COLO668 (cell line): ENCODE measurements around the gene ACHE.

Experiments
- DNase-seq: peaks from one replicate; lab custom pipeline; 2025; ENCODE audit not compliant: unreplicated experiment; lab: John Stamatoyannopoulos, UW

The ACHE gene

DNA sequence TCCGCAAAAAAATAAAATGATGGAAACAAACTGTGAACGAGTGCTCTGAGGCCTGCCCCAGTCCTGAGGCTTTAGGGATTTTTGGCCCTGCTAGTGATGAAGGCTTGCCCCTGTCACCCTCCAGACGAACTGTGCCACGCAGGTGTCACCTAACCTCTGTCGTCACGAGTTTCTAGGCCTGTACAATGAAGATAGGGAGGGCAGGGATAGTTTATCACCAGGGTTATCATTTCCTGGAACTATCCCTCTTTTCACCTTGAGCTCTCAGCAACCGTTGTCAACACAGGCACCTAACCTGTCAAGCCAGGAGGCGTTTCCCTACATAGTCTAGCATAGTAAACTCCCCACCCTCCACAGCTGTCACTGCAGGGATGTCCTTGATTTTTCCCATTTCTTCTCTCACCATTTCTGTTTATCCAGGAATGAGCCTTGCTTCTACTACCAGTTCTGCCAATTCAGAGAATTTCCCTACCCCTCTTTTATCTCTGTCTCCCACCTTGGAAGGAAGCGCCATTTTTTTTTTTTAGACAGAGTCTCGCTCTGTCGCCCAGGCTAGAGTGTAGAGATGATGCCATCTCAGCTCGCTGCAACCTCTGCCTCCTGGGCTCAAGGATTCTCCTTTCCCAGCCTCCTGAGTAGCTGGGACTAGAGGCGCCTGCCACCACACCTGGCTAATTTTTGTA is 2.2 kb upstream of the ACHE start:
- DNase-seq: no peak

DNA sequence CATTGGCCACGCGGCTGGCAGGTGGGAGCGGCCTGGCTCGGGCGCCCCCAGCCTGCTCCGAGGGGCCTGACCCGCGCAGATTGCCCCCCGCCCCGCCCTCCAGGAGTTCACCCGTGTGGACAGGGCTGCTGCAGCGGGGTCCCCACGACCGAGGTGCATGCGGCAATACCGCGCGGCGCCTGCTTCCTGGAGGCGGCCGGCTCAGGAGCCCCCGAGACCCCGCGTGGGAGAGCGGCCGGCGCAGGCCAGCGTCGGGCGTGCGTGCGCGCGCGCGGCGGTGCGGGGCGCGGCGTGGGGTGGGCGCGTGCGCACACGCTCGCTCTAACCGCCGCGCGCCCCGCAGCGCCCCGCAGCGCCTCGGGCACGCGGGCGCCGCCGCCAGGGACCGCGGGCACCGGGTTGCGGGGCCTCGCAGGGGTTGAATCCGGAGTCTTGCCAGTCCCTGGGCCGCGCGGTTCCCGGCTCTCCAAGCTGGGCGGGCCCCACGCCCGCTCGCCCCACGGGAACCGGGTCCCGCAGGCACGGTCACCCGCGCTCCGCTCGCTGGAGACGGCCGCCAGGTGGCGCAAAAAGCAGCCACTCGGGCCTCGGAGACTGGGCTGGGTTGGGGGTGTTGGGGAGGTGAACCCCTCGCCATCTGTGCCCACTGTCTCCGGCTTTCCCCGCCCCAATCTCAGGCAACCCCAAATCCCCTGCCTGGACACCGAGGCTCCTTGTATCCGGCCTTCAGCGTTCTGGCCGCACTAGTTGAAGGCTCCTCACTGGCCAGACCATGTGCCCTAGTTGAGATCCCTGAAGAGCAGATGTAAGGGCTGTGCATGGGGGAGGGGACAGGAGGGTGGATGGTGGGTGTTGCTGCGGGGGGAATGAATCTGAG is 1.3 kb upstream of the ACHE start:
- peak; percentile 51 for DNase-seq

DNA sequence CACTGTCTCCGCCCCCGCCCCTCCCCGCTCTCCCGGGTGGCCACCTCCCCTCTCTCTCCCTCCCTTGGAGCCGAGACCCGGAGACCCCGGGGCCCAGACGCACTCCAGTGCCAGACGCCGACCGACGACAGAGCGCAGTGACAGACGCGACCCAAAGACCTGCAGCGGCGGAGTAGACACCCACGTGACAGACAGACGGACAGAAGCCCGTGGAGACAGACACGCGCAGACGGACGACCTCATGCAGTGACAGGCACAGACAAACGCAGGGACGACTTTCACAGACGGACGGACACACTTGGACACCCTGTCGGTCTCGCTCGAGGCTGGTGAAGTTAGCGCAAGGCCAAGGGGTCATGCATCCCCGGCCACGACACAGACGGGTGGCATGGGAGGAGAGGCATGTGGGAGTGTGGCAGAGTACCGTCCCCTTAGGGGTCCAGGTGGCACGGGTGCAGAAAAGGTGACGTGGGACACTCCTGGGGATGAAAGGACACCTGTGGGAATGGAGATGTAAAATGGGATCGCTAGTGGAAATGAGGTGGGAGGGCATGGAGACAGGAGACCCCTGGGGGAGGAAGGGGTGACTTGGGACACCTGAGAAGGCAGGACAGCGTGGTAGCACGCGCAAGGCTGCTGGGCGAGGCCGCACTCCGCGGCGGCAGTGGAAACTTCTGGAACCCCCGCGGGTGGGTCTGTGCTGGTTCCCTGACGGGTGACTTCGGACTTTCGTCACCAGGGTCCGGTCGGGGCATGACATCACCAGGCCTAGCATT is 456 bp upstream of the ACHE start:
- no peak for DNase-seq

DNA sequence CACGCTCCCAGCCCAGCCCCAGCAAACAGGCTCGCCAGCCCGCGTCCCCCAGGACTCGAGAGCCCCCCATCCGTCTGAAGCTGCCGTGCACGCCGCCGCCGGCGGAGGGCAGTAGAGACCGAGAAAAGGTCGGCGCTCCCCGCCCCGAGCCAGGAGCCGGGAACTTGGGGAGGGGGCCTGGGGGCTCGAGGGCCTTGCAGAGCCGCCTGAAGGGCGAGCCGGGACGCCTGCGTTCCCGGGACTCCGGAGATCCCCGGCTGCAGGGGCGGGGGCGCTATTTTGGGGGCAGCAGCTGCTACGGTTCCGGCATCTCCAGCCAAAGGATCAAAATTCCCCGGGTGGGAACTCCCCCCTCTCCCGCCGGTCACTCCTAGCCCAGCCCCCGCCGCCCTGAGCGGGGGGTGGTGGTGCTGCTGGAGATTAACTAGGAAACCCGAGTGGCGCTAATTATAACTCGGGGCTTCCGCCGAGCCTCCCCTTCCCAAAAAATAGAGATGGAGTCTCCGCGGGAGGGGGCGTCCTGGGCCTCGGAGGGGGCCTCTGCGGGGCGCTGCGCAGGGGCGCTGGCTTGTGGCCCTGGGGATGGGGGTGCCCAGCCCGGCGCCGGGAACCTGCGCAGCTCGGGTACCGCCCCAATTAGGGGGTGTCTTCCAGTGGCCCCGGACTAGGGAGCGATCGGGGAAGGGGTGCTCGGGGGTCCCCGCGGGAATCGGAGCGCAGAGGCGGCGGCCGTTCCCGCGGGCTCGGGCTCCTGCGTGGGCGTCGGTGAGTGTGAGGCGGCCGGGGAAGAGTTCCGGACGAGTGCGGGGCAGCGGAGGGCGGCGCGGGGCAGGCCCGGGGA is 608 bp downstream of the ACHE start:
- peak; percentile 18 for DNase-seq

DNA sequence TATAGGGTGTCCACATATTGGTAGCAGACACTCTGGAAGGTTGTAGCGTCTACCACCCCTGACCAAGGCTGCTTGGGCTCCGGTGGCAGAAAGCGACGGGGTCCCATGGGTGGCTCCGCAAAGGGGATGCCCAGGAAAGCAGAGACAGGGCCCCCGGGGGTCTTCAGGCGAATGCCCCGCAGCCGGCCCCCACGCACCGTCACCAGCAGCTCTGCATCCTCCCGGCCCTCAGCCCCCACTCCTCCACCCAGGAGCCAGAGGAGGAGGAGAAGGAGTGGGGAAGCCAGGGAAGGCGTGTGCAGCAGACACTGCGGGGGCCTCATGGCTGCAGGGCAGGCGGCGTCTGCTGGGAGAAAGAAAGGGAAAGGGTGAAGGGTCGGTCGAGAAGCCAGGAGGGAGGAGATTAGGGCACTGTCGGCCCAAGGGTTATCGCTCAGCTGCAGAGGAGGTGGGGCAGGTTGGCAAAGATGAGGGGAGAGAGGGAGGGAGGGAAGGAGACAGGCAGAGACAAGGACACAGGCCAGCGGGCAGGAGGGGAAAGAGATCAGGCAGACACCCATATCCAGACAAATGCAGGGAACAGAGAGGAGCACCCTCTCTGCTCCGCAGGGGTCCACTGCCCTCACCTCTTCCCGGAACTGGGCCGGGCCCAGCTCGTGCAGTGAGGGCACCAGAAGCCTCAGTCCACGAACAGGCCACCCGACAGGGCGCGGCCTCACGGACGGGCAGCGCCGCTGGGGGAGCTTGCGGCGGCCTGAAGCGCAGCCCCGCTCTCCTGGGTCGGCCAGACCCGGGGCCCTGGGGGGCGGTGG is 1.6 kb downstream of the ACHE start:
- DNase-seq: no peak

DNA sequence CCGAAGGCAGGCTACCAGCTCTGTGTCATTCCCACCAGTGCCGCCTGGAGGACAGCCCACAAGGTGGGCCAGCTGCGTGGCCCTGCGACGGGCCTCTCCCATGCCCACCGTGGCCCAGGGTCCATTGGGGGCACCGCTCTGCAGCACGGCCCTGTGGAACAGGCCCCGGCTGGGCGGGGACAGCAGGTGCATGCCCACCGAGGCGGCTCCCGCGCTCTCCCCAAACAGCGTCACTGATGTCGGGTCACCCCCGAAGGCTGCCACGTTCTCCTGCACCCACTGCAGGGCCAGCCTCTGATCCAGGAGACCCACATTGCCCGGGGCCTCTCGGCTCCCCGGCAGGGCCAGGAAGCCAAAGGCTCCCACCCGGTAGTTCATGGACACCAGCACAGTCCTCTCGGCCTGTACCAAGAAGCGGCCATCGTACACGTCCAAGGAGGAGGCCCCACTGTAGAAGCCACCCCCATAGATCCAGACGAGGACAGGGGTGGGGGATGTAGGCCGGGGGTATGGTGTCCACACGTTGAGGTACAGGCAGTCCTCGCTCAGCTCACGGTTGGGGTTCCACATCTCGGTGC is 2.3 kb downstream of the ACHE start:
- DNase-seq: no peak

DNA sequence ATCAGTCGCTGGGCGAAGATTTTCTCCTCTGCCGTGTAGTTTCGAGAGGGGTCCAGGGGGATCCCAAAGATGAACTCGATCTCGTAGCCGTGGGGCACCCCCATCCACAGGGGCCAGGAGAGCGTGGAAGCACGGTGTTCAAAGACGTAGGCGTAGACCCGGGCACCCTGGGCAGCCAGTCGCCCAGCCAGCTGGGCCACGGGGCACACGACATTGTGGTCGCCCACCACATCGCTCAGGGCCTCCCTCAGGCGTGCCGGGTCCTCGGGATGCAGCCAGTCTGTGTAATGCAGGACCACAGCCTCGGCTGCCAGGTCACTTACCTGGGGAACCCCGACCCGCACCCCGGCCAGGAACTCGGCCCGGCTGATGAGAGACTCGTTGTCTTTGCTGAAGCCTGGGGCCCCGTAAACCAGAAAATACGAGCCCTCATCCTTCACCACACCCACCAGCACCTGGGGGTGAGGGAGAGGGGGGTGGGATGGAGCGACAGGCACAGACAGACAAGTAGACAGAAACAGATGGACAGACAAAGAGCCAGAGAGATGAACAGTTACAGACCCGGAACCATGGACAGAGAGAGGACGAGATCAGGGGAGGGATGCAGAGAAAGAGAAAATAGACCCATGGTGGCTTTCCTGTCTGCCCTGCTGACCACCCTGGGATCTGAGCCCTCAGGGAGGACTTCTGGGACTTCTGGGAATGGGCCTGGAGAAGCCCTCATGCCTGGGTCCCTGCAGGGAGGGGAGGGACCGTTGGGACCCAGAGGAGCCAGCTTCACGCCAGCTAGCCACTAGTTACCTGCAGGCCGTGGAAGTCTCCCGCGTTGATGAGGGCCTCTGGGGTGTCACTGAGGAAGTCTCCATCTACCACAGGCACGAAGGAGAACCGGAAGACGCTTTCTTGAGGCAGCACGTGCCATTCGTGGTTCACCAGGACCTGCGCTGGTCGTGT is 3.0 kb downstream of the ACHE start:
- DNase-seq: no peak

DNA sequence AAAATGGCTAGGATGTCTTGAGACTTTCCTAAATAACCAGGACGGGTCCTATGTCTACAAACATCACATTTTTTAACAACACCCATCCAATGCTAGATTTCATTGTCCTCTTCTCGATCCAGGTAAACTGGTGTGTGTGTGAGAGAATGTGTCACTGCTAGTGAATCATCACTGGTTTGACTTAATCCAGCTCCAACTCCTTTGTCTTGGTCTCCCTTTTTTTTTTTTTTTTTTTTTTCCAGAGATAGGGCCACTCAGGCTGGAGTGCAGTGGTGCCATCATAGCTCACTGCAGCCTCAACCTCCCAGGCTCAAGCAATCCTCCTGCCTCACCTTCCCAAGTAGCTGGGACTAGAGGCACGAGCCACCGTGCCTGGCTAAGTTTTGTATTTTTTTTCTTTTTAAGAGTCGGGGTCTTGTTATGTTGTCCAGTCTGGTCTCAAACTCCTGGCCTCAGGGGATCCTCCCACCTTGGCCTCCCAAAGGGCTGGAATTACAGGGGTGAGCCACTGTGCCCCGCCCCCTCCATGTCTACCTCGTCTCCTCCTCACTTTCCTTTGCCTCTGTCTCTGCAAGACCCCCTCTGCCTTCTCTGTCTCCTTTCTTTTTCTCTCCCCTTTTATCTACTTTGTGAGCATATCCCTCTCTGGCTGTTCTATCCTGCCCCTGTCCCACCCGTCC is 4.0 kb downstream of the ACHE start:
- DNase-seq: no peak

DNA sequence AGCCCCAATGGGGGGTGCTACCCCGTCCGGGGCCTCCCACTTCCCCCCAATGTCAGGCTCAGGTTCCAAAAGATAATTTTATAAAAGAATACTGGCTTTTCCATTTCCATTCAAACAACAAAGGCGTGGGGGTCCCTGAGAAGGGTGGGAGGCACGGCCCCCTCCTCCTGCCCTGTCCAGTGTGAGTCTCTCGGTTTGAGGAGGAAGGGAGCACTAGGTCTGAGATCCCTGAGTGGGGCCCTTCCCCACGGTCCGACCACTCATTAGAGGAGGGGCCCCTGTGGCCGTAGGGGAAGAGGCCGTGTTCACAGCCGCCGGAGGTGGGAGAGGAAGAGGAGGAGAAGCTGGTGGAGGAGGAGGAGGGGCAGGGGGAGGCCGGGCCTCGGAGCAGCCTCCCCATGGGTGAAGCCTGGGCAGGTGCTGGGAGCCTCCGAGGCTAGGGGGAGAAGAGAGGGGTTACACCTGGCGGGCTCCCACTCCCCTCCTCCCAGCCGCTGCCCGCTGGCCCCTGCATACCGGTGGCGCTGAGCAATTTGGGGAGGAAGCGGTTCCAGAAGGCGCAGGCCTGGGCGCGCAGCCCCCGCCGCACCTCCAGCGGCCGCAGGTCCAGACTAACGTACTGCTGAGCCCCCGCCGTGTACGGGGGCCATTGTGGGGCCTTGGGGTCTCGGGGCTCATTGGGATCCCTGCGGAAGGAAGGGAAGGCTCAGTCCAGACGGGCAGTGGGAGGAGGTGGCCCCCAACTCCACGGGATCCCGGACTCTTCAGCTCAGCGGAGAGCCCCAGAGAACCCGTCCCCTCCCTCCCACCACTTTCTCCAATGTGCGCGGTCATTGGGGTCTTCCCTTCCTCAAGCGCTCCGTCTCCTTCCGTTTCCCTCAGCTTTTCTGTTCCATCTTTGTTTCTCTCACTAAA is 4.8 kb downstream of the ACHE start:
- DNase-seq: no peak

DNA sequence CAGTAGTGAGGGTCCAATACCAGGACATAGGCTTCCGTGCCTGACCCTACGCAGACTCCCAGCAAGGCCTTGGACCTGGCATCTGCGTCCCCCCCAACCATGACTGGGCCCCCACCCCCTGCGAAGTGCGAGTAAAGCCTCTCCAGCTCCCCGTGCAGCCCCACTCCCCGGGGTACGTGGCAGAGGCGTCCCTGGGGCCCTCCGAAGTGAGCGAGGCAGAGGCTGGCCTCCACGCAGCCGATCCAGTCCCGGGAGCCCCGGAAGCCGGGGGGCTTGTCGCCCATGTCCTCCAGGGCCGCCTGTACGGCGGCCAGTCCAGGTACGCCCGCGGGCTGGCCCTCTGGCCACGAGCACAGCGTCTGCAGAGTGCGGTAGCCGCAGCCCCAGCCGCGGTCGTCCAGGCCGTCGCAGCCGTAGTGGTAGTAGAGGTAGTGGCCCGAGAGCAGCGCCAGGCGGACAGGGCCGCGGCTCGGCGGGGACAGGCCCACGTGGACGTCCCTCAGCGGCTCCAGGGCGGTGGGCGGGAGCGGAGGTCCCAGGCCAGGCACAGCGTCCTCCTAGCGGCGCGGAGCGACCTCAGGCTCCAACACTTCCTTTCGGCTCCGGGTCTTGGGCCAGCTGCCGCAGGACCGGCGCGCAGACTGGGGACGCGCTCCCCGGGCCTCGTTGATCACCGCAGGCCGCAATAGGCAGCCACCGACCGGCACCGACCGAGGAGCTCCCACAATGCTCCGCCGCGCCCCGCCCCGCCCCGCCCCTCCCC is 6.5 kb downstream of the ACHE start, which contains the start of gene UFSP1:
TSS of gene UFSP1 (minus strand) at position 728 of the 763 bp plus-strand sequence. CDS start at position 284, 444 bp downstream.
- peak; percentile 76 for DNase-seq

DNA sequence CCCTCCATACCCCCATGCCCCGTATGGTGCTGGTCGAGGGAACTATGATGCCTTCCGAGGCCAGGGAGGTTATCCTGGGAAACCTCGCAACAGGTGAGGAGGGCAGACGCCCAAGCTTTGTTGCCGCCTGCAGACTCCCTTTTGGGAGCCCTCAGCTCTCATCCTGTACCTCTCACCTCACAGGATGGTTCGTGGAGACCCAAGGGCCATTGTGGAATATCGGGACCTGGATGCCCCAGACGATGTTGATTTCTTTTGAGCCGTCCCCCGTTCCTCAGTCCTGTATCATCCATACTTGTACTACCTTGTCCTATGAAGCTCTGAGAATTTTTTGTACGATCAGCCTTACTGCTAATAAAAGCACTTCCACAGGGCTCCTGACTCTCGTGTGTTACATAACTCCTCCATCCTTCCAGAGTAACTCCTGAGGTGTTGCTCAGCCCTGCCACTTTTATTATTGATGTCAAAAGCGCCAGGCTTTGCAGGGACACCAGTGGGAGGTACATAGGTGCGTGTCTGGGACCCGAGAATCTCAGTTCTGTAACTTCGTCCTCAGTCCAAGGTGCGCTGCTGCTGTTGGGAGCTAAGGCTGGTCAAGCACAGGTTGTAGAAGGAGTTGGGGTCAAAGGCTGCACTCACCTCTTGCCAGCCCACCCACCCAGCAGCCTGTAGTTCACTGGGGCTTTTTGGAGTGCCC is 7.2 kb downstream of the ACHE start:
- no peak for DNase-seq

DNA sequence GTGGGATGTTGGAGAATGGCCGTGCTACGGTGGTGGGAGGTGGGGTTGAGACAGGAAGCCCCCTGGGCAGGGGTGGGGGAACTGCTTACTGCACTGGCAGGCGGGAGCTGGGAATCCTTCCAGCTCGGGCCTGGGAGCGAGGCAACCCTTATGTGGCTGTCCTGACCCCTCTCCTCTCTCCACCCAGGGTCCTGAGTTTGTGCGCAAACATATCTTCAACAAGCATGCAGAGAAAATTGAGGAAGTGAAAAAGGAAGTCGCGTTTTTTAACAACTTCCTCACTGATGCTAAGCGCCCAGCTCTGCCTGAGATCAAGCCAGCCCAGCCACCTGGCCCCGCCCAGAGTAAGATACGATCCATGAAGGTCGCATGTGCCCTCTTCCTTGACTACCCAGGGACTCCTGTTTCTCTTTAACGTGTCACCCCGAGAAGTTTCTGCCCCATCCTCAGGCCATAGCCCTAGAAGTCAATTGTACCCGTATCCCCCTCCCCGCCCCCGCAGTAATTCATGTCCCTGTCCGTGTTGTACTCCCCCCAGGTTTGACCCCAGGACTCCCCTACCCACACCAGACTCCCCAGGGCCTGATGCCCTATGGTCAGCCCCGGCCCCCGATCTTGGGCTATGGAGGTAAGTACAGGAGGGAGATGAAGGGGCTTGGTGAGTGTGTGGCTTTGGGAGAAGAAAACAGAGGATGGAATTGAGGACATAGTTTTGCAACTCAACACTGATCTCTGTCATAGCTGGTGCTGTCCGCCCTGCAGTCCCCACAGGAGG is 8.0 kb downstream of the ACHE start:
- no peak for DNase-seq

DNA sequence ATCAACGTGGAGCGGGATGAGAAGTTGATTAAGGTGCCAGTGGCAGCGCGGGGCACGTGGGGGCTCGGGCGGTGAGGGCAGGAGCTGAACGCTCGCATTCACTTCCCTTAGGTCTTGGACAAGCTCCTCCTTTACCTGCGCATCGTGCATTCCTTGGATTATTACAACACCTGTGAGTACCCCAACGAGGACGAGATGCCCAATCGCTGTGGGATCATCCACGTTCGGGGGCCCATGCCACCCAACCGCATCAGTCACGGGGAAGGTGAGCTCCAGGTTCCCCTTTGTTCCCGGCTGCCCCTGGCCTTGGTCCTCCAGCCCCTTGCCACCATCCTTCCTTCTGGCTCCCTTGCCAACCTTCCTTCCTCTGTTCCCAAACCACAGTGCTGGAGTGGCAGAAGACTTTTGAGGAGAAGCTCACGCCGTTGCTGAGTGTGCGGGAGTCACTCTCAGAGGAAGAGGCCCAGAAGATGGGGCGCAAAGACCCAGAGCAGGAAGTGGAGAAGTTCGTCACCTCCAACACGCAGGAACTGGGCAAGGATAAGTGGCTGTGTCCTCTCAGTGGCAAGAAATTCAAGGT is 8.7 kb downstream of the ACHE start:
- DNase-seq: no peak
